DOHH2 (cell line): Measurements from ENCODE around the gene PMFBP1.
"Not testable (repeated sequence)": the region's sequence is repeated elsewhere in the genome, so short reads cannot be mapped to it uniquely, and the experiment has no call there.

ENCODE experiments used
- H3F3A ChIP-seq: fragments of 200-600 bp; sonication (generic), shearing (Covaris generic); 2 replicates; pipeline ENCODE4 v1.6.0; 2016; ENCODE audit warnings: antibody characterized with exemption, mild to moderate bottlenecking; ENCODE audit not compliant: control insufficient read depth, insufficient read depth
- H3K27ac ChIP-seq: fragments of 200-600 bp; sonication (generic); 2 replicates; pipeline ENCODE4 v1.5.1; 2014; ENCODE audit warnings: low read depth, mild to moderate bottlenecking, low read length, moderate library complexity
- H3K27me3 ChIP-seq: fragments of 200-600 bp; sonication (generic); 2 replicates; pipeline ENCODE4 v1.6.1; 2014; ENCODE audit warnings: mild to moderate bottlenecking, low read length, mixed read lengths; ENCODE audit not compliant: control insufficient read depth
- H3K36me3 ChIP-seq: fragments of 200-600 bp; sonication (generic); 2 replicates; pipeline ENCODE4 v1.6.1; 2014; ENCODE audit warnings: mild to moderate bottlenecking, low read length, moderate library complexity, mixed read lengths; ENCODE audit not compliant: control insufficient read depth
- H3K4me1 ChIP-seq: fragments of 200-600 bp; sonication (generic); 2 replicates; pipeline ENCODE4 v1.6.1; 2014; ENCODE audit warnings: mild to moderate bottlenecking, low read length, mixed read lengths; ENCODE audit not compliant: control insufficient read depth
- H3K4me2 ChIP-seq: fragments of 200-600 bp; sonication (generic); 2 replicates; pipeline ENCODE4 v1.6.0; 2014; ENCODE audit warnings: mild to moderate bottlenecking, low read length, moderate library complexity
- H3K4me3 ChIP-seq: fragments of 200-600 bp; sonication (generic); 2 replicates; pipeline ENCODE4 v1.5.1; 2014; ENCODE audit warnings: mild to moderate bottlenecking, low read length, mixed read lengths
- H3K79me2 ChIP-seq: fragments of 200-600 bp; sonication (generic); 2 replicates; pipeline ENCODE4 v1.6.1; 2014; ENCODE audit warnings: mild to moderate bottlenecking, low read length, mixed read lengths; ENCODE audit not compliant: control insufficient read depth
- H3K9me2 ChIP-seq: fragments of 200-600 bp; sonication (generic); replicated peaks from 2 replicates; pipeline ENCODE4 v1.6.1; 2014; ENCODE audit warnings: mild to moderate bottlenecking, low read length, mixed read lengths; ENCODE audit not compliant: control insufficient read depth
- H3K9me3 ChIP-seq: fragments of 200-600 bp; sonication (generic); 2 replicates; pipeline ENCODE4 v1.6.1; 2014; ENCODE audit warnings: antibody characterized with exemption, low read length, mixed read lengths; ENCODE audit not compliant: control insufficient read depth, insufficient read depth
- H4K20me1 ChIP-seq: fragments of 200-600 bp; sonication (generic); 2 replicates; pipeline ENCODE4 v1.6.0; 2014; ENCODE audit warnings: low read depth, mild to moderate bottlenecking, antibody characterized with exemption, low read length, moderate library complexity; ENCODE audit not compliant: control insufficient read depth, insufficient read depth
- CTCF ChIP-seq: fragments of 200-600 bp; sonication (generic); IDR thresholded peaks from one replicate; pipeline ENCODE4 v1.5.1; 2014; ENCODE audit warnings: antibody characterized with exemption, mild to moderate bottlenecking, low read depth, low read length; ENCODE audit not compliant: poor library complexity, severe bottlenecking
- EZH2phosphoT487 ChIP-seq: fragments of 200-600 bp; sonication (generic); IDR thresholded peaks from 2 replicates; pipeline ENCODE4 v1.6.1; 2017; ENCODE audit warnings: borderline replicate concordance, mild to moderate bottlenecking, antibody characterized with exemption, low read length, moderate library complexity, mixed read lengths

PMFBP1 gene

GRCh38 chr16:72084445-72084844, 87.5 kb downstream of the PMFBP1 start:
- H3K9me3 ChIP-seq = peaks cover 10% of the 10 kb centered on the region; the same call in 1 of the 2 replicates
- no peaks in the 10 kb centered on the region for H3K79me2 ChIP-seq

GRCh38 chr16:72083778-72084404, 88.1 kb downstream of the PMFBP1 start:
- Histone ChIP-seq H3K27ac (no peak overlapping the region), H3F3A (no peaks in the 10 kb centered on the region), H3K4me3 (no peak overlapping the region), H3K9me3 (peaks cover 10% of the 10 kb centered on the region; the same call in 1 of the 2 replicates), H3K27me3 (no peaks in the 10 kb centered on the region), H3K36me3 (peaks cover 40% of the 10 kb centered on the region), H3K79me2 (no peaks in the 10 kb centered on the region), H4K20me1 (no peaks in the 10 kb centered on the region), H3K4me1 (no peaks in the 10 kb centered on the region), H3K4me2 (no peak overlapping the region), H3K9me2 (no peaks in the 10 kb centered on the region)
- TF ChIP-seq CTCF (no peak), EZH2phosphoT487 (no peak)

More at GRCh38 chr16:72084445-72084844, 87.5 kb downstream of the PMFBP1 start:
- Histone ChIP-seq H4K20me1 (no peaks in the 10 kb centered on the region), H3K4me1 (no peaks in the 10 kb centered on the region), H3K27me3 (no peaks in the 10 kb centered on the region), H3K36me3 (peaks cover 45% of the 10 kb centered on the region), H3K4me2 (no peak overlapping the region), H3K4me3 (no peak overlapping the region), H3K9me2 (no peaks in the 10 kb centered on the region), H3K27ac (no peak overlapping the region), H3F3A (no peaks in the 10 kb centered on the region)
- no peak for TF ChIP-seq EZH2phosphoT487
- TF ChIP-seq CTCF = no peak

GRCh38 chr16:72076991-72077706, 94.8 kb downstream of the PMFBP1 start:
- not testable (repeated sequence) for H4K20me1 ChIP-seq, H3K4me3 ChIP-seq, H3K36me3 ChIP-seq, H3F3A ChIP-seq, H3K9me2 ChIP-seq, H3K79me2 ChIP-seq, H3K27ac ChIP-seq, H3K4me2 ChIP-seq, H3K9me3 ChIP-seq, H3K27me3 ChIP-seq, H3K4me1 ChIP-seq

- H3K27me3 ChIP-seq, H4K20me1 ChIP-seq, H3K36me3 ChIP-seq, H3K4me3 ChIP-seq, H3K9me2 ChIP-seq, H3K4me1 ChIP-seq, H3K9me3 ChIP-seq, H3K79me2 ChIP-seq, H3K27ac ChIP-seq, H3K4me2 ChIP-seq, H3F3A ChIP-seq: not testable (repeated sequence)
Observed at GRCh38 chr16:72075067-72075466, 96.9 kb downstream of the PMFBP1 start.
